ENCODE results near the gene CD37.
"Not testable (repeated sequence)": the region's sequence is repeated elsewhere in the genome, so short reads cannot be mapped to it uniquely, and the experiment has no call there.

CD37 gene

GRCh38 chr19:49335071-49335783 is at the start of gene CD37:
Gene CD37 (plus strand): TSS chr19:49335406. CDS start chr19:49335541, 135 bp downstream.
- no peak for DNase-seq (ENCODE audit: low spot score)

GRCh38 chr19:49287141-49287770 is 48.0 kb upstream of the CD37 start:
- DNase-seq (ENCODE audit: low spot score) = no peak

- not testable (repeated sequence) for DNase-seq (ENCODE audit: low spot score)
Measured at GRCh38 chr19:49288205-49288604, 47.0 kb upstream of the CD37 start.

GRCh38 chr19:49289286-49289685 is 45.9 kb upstream of the CD37 start:
- DNase-seq (ENCODE audit: low spot score) = not testable (repeated sequence)

- no peak for DNase-seq (ENCODE audit: low spot score)
Measured at GRCh38 chr19:49290517-49290916, 44.7 kb upstream of the CD37 start.

GRCh38 chr19:49294401-49294800 is 40.8 kb upstream of the CD37 start:
- DNase-seq (ENCODE audit: low spot score) = no peak

GRCh38 chr19:49295208-49295880 is 39.9 kb upstream of the CD37 start:
- DNase-seq (ENCODE audit: low spot score) = no peak

GRCh38 chr19:49297403-49297802 is 37.8 kb upstream of the CD37 start:
- no peak for DNase-seq (ENCODE audit: low spot score)

GRCh38 chr19:49298653-49299052 is 36.6 kb upstream of the CD37 start:
- not testable (repeated sequence) for DNase-seq (ENCODE audit: low spot score)

- peak; percentile 30 for DNase-seq (ENCODE audit: low spot score)
Measured at GRCh38 chr19:49301165-49301865, 33.9 kb upstream of the CD37 start.

GRCh38 chr19:49301866-49302252 is 33.3 kb upstream of the CD37 start:
- no peak for DNase-seq (ENCODE audit: low spot score)

- DNase-seq (ENCODE audit: low spot score) = not testable (repeated sequence)
Measured at GRCh38 chr19:49306734-49307133, 28.5 kb upstream of the CD37 start.

GRCh38 chr19:49309087-49309486 is 26.1 kb upstream of the CD37 start:
- no peak for DNase-seq (ENCODE audit: low spot score)

GRCh38 chr19:49315111-49315510 is 20.1 kb upstream of the CD37 start:
- DNase-seq (ENCODE audit: low spot score) = no peak

- no peak for DNase-seq (ENCODE audit: low spot score)
Measured at GRCh38 chr19:49316284-49316683, 18.9 kb upstream of the CD37 start.

- no peak for DNase-seq (ENCODE audit: low spot score)
Measured at GRCh38 chr19:49318296-49318695, 16.9 kb upstream of the CD37 start.

- DNase-seq (ENCODE audit: low spot score) = no peak
Measured at GRCh38 chr19:49324801-49325576, 10.2 kb upstream of the CD37 start, which contains the start of gene SLC6A16. Gene SLC6A16 (minus strand): TSS chr19:49325191. CDS start chr19:49311347, 13,844 bp downstream.

GRCh38 chr19:49325756-49326155 is 9.4 kb upstream of the CD37 start:
- not testable (repeated sequence) for DNase-seq (ENCODE audit: low spot score)

GRCh38 chr19:49326165-49326704 is 9.0 kb upstream of the CD37 start:
- DNase-seq (ENCODE audit: low spot score) = no peak

- no peak for DNase-seq (ENCODE audit: low spot score)
Measured at GRCh38 chr19:49327878-49328544, 7.2 kb upstream of the CD37 start.

GRCh38 chr19:49328741-49329140 is 6.5 kb upstream of the CD37 start:
- DNase-seq (ENCODE audit: low spot score) = no peak

Data from putamen (tissue), 1 donor.